Measurements from ENCODE around the gene SYTL3. TPM values are rescaled to one million over a fixed set of nuclear protein-coding genes. Genes with fewer than 3 reads are reported as not detected.

SYTL3 gene
- total RNA-seq, 1 experiment from 2014 or later, result 0.28 TPM

GRCh38 chr6:158608221-158608620, 41.6 kb upstream of the SYTL3 start (continued):
- TF ChIP-seq RORB (CRISPR knock-in tag; IDR thresholded peaks at IDR 0.05) (no peak), ZNF512 (CRISPR knock-in tag; IDR thresholded peaks at IDR 0.05; ENCODE audit: borderline replicate concordance) (no peak)

GRCh38 chr6:158609455-158610155, 40.2 kb upstream of the SYTL3 start:
- Mint-ChIP-seq H3K27me3 (ENCODE audit: low read depth) (no peaks in the 10 kb centered on the region), H3K4me3 (no peak overlapping the region), H3K4me1 (peaks cover 18% of the 10 kb centered on the region), H3K9me3 (peaks cover 1% of the 10 kb centered on the region), H3K27ac (no peak overlapping the region; the same call in 1 of the 2 replicates), H3K36me3 (peaks cover 63% of the 10 kb centered on the region)
- TF ChIP-seq ZNF317 (CRISPR knock-in tag; IDR thresholded peaks at IDR 0.05; ENCODE audit: borderline replicate concordance, low read depth) (no peak), OVOL2 (CRISPR knock-in tag; IDR thresholded peaks at IDR 0.05; ENCODE audit: borderline replicate concordance) (no peak), STAT6 (CRISPR knock-in tag; conservative IDR thresholded peaks at IDR 0.05; ENCODE audit: low read depth) (no peak), ZNF532 (CRISPR knock-in tag; IDR thresholded peaks at IDR 0.05; ENCODE audit: borderline replicate concordance) (no peak), ERG (CRISPR knock-in tag; IDR thresholded peaks at IDR 0.05) (no peak), USF2 (CRISPR knock-in tag; IDR thresholded peaks at IDR 0.05) (no peak), ATF6 (CRISPR knock-in tag; IDR thresholded peaks at IDR 0.05) (no peak), E2F1 (CRISPR knock-in tag; IDR thresholded peaks at IDR 0.05) (no peak), GRHL2 (CRISPR knock-in tag; IDR thresholded peaks at IDR 0.05; ENCODE audit: insufficient replicate concordance, severe bottlenecking) (no peak), FOXJ3 (CRISPR knock-in tag; IDR thresholded peaks at IDR 0.05; ENCODE audit: borderline replicate concordance) (no peak), AFF4 (CRISPR knock-in tag; IDR thresholded peaks at IDR 0.05; ENCODE audit: borderline replicate concordance) (no peak), ZNF416 (CRISPR knock-in tag; IDR thresholded peaks at IDR 0.05) (no peak), PRRX2 (CRISPR knock-in tag; IDR thresholded peaks at IDR 0.05) (no peak), NR1H2 (CRISPR knock-in tag; IDR thresholded peaks at IDR 0.05) (no peak)
- DNase-seq (ENCODE audit: low spot score) (no peak), ATAC-seq (no peak)
- ChIA-PET CTCF (interaction anchor here (0.6 to 1.7 kb wide), 2 partner anchors 51 to 397 kb away, joined by 3 to 4 read pairs; no protein-coding TSS in a partner anchor), POLR2A (no interaction called here)

Measured in WTC11 (cell line).